CD4-positive, alpha-beta T cell (primary cell): ENCODE results near the gene RYR2. TPM values are rescaled to one million over a fixed set of nuclear protein-coding genes. Genes with fewer than 3 reads are reported as not detected.

ENCODE experiments used
- ATAC-seq: fragments of 200-7000 bp; cut with Tn5 transposase; one replicate; pipeline ENCODE4 v1.10.0; 2022; ENCODE audit warnings: mild to moderate bottlenecking; ENCODE audit not compliant: poor library complexity
- CTCF ChIA-PET: fragments of 350-600 bp; sonication (Branson Sonifier 250); formaldehyde crosslinking; loops from one replicate; lab custom pipeline; 2021; ENCODE audit warnings: antibody characterized with exemption, inconsistent platforms; lab: Charles Lee
- POLR2A ChIA-PET: fragments of 350-600 bp; sonication (Branson Sonifier 250); formaldehyde crosslinking; loops from one replicate; lab custom pipeline; 2021; ENCODE audit warnings: antibody characterized with exemption, inconsistent platforms; lab: Charles Lee
- DNase-seq, 14 experiments: peaks; one replicate each; pipeline ENCODE4 v3.0.0-alpha.2; 2013 to 2020; ENCODE audit warnings: mixed read lengths in 2 of 14
- H3K27ac ChIP-seq, 2 donors: one replicate each; pipeline versions ENCODE4 v1.5.1 to v1.7.0; 2013; ENCODE audit warnings: low read length in 2 of 2, low read depth in 1 of 2, mild to moderate bottlenecking in 1 of 2
- H3K27me3 ChIP-seq, 2 experiments: 1 replicate in 1 of 2; 2 replicates in 1 of 2; pipeline versions ENCODE4 v1.6.1 to v1.7.0; 2013; ENCODE audit warnings: low read length in 2 of 2, control low read depth in 1 of 2, mild to moderate bottlenecking in 1 of 2, moderate library complexity in 1 of 2; ENCODE audit not compliant: insufficient read depth in 2 of 2, control insufficient read depth in 1 of 2
- H3K36me3 ChIP-seq: one replicate; pipeline ENCODE4 v1.6.1; 2013; ENCODE audit warnings: low read length, control low read depth; ENCODE audit not compliant: insufficient read depth
- H3K4me1 ChIP-seq: one replicate; pipeline ENCODE4 v1.6.1; 2013; ENCODE audit warnings: low read length, control low read depth; ENCODE audit not compliant: insufficient read depth
- H3K4me3 ChIP-seq: one replicate; pipeline ENCODE4 v1.5.1; 2013; ENCODE audit warnings: mild to moderate bottlenecking, low read length, moderate library complexity
- H3K9me3 ChIP-seq, 2 experiments: 1 replicate in 1 of 2; 2 replicates in 1 of 2; pipeline versions ENCODE4 v1.6.1 to v1.7.0; 2013; ENCODE audit warnings: low read length in 2 of 2, mild to moderate bottlenecking in 2 of 2, control low read depth in 1 of 2, moderate library complexity in 1 of 2; ENCODE audit not compliant: control insufficient read depth in 1 of 2, insufficient read depth in 1 of 2
- H3K27ac Mint-ChIP-seq: one replicate; pipeline ENCODE4 v1.8.0; 2020; ENCODE audit warnings: mixed read lengths
- H3K27me3 Mint-ChIP-seq: one replicate; pipeline ENCODE4 v1.8.0; 2021; ENCODE audit warnings: mixed read lengths
- H3K36me3 Mint-ChIP-seq: one replicate; pipeline ENCODE4 v1.8.0; 2021; ENCODE audit warnings: low read depth, mixed read lengths
- H3K4me1 Mint-ChIP-seq: one replicate; pipeline ENCODE4 v1.8.0; 2021; ENCODE audit warnings: low read depth, mixed read lengths
- H3K4me3 Mint-ChIP-seq: one replicate; pipeline ENCODE4 v1.8.0; 2020; ENCODE audit warnings: mild to moderate bottlenecking, mixed read lengths
- H3K9me3 Mint-ChIP-seq: one replicate; pipeline ENCODE4 v1.8.0; 2020; ENCODE audit warnings: mixed read lengths
- CTCF ChIP-seq: fragments of 200-600 bp; IDR thresholded peaks from one replicate; pipeline ENCODE4 v1.8.0; 2022; ENCODE audit warnings: antibody characterized with exemption, mild to moderate bottlenecking
- intact Hi-C, 2 experiments: fragments of 100-400 bp; cut with DNase I in 1 of 2; cut with micrococcal nuclease in 1 of 2; formaldehyde crosslinking; loops; one replicate each; pipeline versions ENCODE4 v1.15.1 to v1.9.0; 2023 to 2025; cut with DNase I, micrococcal nuclease
- total RNA-seq, 174 experiments: library from RNA in 2 of 174; stranded (reverse) in 2 of 174; gene quantifications; one replicate each; pipeline ENCODE4 v1.2.3 and lab custom pipeline; 2021 to 2026

RYR2 gene
- total RNA-seq, 2 experiments from 2014 or later, result not detected

GRCh38 chr1:237316352-237316751 is 274.4 kb downstream of the RYR2 start:
- no peaks in the 10 kb centered on the region for H3K36me3 Mint-ChIP-seq
- DNase-seq (no peak), ATAC-seq (no peak)
- H3K27ac Mint-ChIP-seq, result no peak overlapping the region
- intact Hi-C loops, result no loop called here
- POLR2A ChIA-PET, result no interaction called here
- TF ChIP-seq CTCF, result no peak
- no peaks in the 10 kb centered on the region for H3K4me1 ChIP-seq
- peaks cover 0 to 4% of the 10 kb centered on the region in 2 experiments for H3K9me3 ChIP-seq
- no peak overlapping the region for H3K4me3 ChIP-seq
- no peaks in the 10 kb centered on the region for H3K36me3 ChIP-seq
- no peak overlapping the region for H3K4me3 Mint-ChIP-seq
- CTCF ChIA-PET, result no interaction called here
- H3K27me3 ChIP-seq, result no peaks in the 10 kb centered on the region
- no peaks in the 10 kb centered on the region for H3K4me1 Mint-ChIP-seq
- no peak overlapping the region for H3K27ac ChIP-seq
- no peaks in the 10 kb centered on the region for H3K27me3 Mint-ChIP-seq
- no peaks in the 10 kb centered on the region for H3K9me3 Mint-ChIP-seq

GRCh38 chr1:237318748-237319147 is 276.8 kb downstream of the RYR2 start:
- intact Hi-C loops, result no loop called here
- Mint-ChIP-seq H3K27me3 (no peaks in the 10 kb centered on the region), H3K27ac (no peak overlapping the region), H3K4me1 (no peaks in the 10 kb centered on the region), H3K4me3 (no peak overlapping the region), H3K36me3 (no peaks in the 10 kb centered on the region), H3K9me3 (no peaks in the 10 kb centered on the region)
- no peaks in the 10 kb centered on the region for H3K27me3 ChIP-seq
- H3K36me3 ChIP-seq, result no peaks in the 10 kb centered on the region
- no peak for TF ChIP-seq CTCF
- DNase-seq, result no peak
- POLR2A ChIA-PET, result no interaction called here
- peaks cover 0 to 4% of the 10 kb centered on the region in 2 experiments for H3K9me3 ChIP-seq
- H3K4me3 ChIP-seq, result no peak overlapping the region
- CTCF ChIA-PET, result no interaction called here
- H3K27ac ChIP-seq, result no peak overlapping the region
- H3K4me1 ChIP-seq, result no peaks in the 10 kb centered on the region
- ATAC-seq, result no peak

GRCh38 chr1:237320890-237321289 is 278.9 kb downstream of the RYR2 start:
- ChIA-PET POLR2A (no interaction called here), CTCF (no interaction called here)
- H3K27ac Mint-ChIP-seq, result no peak overlapping the region
- no peaks in the 10 kb centered on the region for H3K4me1 Mint-ChIP-seq
- ATAC-seq (no peak), DNase-seq (no peak)
- H3K9me3 ChIP-seq, result peaks cover 0 to 4% of the 10 kb centered on the region in 2 experiments
- H3K27ac ChIP-seq, result no peak overlapping the region
- no peak overlapping the region for H3K4me3 ChIP-seq
- H3K4me1 ChIP-seq, result no peaks in the 10 kb centered on the region
- H3K36me3 ChIP-seq, result no peaks in the 10 kb centered on the region
- no peaks in the 10 kb centered on the region for H3K9me3 Mint-ChIP-seq
- no peaks in the 10 kb centered on the region for H3K36me3 Mint-ChIP-seq
- TF ChIP-seq CTCF, result no peak
- H3K27me3 Mint-ChIP-seq, result no peaks in the 10 kb centered on the region
- no peak overlapping the region for H3K4me3 Mint-ChIP-seq
- no peaks in the 10 kb centered on the region for H3K27me3 ChIP-seq
- intact Hi-C loops, result no loop called here
